ENCODE results near the gene SH3D19. TPM values are rescaled to one million over a fixed set of nuclear protein-coding genes. Genes with fewer than 3 reads are reported as not detected.
"Not testable (repeated sequence)": the region's sequence is repeated elsewhere in the genome, so short reads cannot be mapped to it uniquely, and the experiment has no call there.

Gene SH3D19
- total RNA-seq, 1 donor from 2014 or later: 41.7 TPM

DNA sequence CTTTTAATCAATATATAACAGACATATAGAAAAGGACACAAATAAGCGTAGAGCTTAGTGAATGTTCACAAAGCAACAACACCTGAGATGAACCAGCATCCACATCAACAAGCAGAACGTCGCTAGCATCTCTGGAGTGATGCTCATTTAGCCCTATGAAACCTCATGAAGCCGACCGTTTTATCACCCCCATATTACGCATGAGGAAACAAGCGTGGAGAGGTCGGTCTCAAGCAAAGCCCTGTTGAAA lies 226.5 kb downstream of the SH3D19 start:
- no peak for DNase-seq (ENCODE audit: low spot score)

DNA sequence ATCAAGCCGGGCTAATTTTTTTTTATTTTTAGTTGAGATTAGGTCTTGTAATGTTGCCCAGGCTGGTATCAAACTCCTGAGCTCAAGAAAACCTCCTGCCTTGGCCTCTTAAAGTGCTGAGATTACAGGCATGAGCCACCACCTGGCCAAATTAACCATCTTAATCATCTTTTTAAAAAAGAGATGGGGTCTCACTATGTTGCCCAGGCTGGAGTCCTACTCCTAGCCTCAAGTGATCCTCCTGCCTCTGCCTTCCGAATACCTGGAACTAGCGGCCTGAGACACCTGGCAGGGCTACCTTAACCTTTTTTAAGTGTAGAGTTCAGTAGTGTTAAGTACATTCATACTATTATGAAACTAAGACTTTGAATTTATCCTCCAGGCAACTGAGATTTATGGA lies 227.6 kb downstream of the SH3D19 start:
- no peak for DNase-seq (ENCODE audit: low spot score)

DNA sequence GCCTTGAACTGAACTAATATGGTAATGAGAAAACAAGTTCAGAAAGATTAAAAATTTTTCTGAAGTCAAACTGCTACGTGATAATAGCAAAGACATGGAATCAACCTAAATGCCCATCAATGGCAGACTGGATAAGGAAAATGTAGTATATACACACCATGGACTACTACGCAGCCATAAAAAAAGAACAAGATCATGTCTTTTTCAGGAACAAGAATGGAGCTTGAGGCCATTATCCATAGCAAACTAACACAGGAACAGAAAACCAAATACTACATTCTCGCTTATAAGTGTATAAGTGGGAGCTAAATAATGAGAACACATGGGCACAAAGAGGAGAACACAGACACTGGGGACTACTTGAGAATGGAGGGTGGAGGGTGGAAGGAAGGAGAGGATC lies 230.3 kb downstream of the SH3D19 start:
- DNase-seq (ENCODE audit: low spot score): no peak

DNA sequence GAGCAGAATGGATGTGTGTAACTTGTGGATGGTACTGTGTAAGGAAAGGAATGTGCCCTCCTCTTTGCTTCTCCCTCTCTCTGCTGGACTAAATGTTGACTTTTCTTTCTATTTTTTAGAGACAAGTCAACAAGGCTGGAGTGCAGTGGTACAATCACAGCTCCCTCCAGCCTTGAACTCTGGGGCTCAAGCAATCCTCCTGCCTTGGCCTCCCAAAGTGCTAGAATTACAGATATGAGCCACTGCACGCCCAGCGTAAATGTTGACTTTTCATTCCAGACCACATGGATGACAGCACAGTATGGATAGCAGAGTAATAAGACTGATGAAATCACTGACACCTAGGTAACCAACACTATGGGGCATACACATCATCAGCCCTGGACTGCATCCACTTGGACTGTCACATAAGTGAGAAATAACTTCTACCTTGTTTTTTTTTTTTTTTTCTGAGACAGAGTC lies 231.1 kb downstream of the SH3D19 start:
- DNase-seq (ENCODE audit: low spot score): no peak

DNA sequence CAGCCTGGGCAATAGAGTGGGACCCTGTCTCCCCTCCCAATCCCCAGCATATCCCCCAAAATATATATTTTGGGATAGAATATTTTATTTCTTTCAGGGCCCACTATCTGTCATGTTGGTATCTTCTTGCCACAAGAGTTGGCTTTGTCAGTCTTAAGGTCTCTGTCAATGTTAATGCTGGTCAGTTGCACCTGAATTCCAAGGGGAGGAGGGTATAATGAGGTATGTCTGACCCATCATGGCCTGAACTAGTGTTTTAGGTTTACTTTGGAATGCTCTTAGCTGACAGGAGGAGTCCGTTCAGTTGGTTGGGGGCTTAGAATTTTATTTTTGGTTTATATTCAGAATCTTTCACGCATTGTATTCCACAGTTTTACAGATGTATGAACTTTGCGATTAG lies 232.2 kb downstream of the SH3D19 start:
- no peak for DNase-seq (ENCODE audit: low spot score)

DNA sequence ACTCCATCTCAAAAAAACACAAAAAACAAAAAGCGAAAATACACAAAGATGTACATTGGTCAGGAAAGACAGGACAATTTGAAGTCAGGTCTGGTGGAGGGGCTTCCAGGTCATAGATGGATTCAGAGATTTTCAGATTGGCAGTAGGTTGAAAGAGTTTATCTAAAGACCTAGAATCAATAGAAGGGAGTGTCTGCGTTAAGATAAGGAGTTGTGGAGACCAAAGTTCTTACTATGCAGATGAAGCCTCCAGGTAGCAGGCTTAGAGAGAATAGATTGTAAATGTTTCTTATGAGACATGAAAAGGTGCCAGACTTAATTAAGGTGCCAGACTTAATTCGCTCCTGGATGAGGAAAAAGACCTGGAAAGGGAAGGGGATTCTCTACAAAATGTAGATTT lies 232.9 kb downstream of the SH3D19 start:
- DNase-seq (ENCODE audit: low spot score): no peak

DNA sequence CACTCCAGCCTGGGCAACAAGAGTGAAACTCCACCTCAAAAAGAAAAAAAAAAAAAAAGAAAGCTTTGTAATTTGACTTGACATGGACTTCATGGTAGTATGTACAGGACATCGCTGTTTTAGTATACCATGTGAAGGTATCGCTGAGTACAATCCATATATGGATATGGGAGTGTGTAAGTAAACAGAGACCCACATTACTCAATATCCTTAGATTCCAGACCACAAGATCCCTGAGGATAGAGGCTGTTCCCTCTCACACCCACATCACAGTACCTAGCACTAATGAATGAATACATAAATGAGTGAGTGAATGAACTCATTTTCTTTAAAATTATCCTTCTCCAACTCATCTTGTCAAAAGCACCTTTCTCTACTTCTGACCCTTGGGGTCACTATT lies 234.4 kb downstream of the SH3D19 start:
- no peak for DNase-seq (ENCODE audit: low spot score)

DNA sequence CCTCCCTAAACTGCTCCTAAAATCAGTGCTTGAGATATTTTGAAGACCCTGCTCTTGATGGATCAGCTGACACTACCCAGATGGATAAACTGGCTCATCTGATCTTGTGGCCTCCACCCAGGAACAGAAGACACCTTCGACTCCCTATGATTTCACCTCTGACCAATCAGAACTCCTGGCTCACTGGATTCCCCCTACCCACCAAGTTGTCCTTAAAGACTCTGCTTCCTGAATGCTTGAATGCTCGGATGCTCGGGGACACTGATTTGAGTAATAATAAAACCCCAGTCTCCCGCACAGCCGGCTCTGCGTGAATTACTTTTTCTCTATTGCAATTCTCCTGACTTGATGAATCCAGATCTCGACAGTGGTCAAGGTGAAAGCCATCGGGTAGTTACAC lies 237.9 kb downstream of the SH3D19 start:
- DNase-seq (ENCODE audit: low spot score): no peak

DNA sequence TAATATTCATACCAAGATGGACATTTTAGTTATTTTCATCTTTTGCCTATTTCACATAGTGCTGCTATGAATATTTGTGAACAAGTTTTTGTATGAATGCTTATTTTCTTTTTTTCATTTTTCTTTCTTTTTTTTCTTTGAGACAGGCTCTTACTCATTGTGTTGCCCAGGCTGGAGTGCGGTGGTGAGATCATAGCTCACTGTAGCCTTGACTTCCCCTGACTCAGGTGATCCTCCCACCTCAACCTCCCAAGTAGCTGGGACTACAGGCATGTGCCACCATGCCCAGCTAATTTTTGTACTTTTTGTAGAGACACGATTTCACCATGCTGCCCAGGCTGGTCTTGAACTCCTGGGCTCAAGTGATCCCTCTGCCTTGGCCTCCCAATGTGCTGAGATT lies 247.4 kb downstream of the SH3D19 start:
- not testable (repeated sequence) for DNase-seq (ENCODE audit: low spot score)

DNA sequence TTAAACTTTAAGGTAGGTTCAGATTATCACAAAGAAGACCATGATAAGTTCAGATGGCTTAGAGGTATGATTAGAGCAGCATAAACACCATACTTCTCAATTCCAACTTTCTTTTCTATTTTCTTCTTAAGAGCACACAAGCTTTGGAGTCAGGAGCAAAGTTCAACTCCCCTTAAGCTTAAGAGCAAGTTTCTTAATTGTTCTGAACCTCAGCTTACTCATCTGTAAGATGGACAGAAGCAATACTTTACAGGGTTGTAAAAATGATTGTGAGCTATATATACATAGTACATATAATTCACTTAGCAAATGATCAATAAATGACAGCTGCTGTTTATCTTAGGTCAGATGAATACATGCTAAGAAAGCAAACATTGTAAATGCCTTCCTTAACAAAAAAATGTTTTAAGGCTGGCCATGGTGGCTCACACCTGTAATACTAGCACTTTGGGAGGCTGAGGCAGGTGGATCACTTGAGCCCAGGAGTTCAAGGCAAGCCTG lies 250.9 kb downstream of the SH3D19 start:
- no peak for DNase-seq (ENCODE audit: low spot score)

Other genes with a start within 250 kb of the SH3D19 start
- gene RPS3A, start 226.0 kb downstream of the SH3D19 start, total RNA-seq: 2,182 TPM
- not detected for gene PRSS48, start 48.4 kb downstream of the SH3D19 start, total RNA-seq
- gene FHIP1A, start 83.6 kb upstream of the SH3D19 start, total RNA-seq: 25.0 TPM